Astrocyte (in vitro differentiated cells and primary cell): ENCODE measurements around the gene KIF25.

Experiments used
- CTCF ChIP-seq: IDR thresholded peaks from 2 replicates; pipeline ENCODE4 v1.5.1; 2011; ENCODE audit warnings: low read depth, mild to moderate bottlenecking, inconsistent platforms, low read length, moderate library complexity; ENCODE audit not compliant: insufficient read depth
- EZH2 ChIP-seq: IDR thresholded peaks from 2 replicates; pipeline ENCODE4 v1.6.1; 2012; ENCODE audit warnings: mild to moderate bottlenecking, low read length, inconsistent platforms; ENCODE audit not compliant: insufficient read depth

- TF ChIP-seq EZH2 (no peak), CTCF (no peak)
These were observed 43.3 kb upstream of the KIF25 start for GRCh38 chr6:167954151-167954550.
